Measurements from ENCODE around the gene HSD3B7.

- TF ChIP-seq CTCF (IDR thresholded peaks at IDR 0.05) (no peak), TCF7L2 (IDR thresholded peaks at IDR 0.05; ENCODE audit: low read depth, low read length) (no peak), POLR2AphosphoS5 (IDR thresholded peaks at IDR 0.05; ENCODE audit: low read depth, low read length) (no peak)
These were observed 15.8 kb downstream of the HSD3B7 start for GRCh38 chr16:31000671-31001382.
